HG02678 (cell line): ENCODE measurements around the gene GIPR.

Experiments used
- ATAC-seq: cut with Tn5 transposase; IDR thresholded peaks from one replicate; pipeline ENCODE4 v1.9.1; 2021; ENCODE audit warnings: mild to moderate bottlenecking, moderate library complexity; ENCODE audit not compliant: unreplicated experiment

Gene GIPR

GRCh38 chr19:45729800-45730290, 61.8 kb downstream of the GIPR start:
- ATAC-seq = no peak

- peak; percentile 91 for ATAC-seq
These were observed 62.6 kb downstream of the GIPR start, which contains the start of gene FBXO46 for GRCh38 chr19:45730368-45731288. FBXO46 (minus strand) TSS chr19:45730896; CDS start chr19:45713495, 17,401 bp downstream.
